Neural progenitor cell (in vitro differentiated cells): ENCODE measurements around the gene CLEC3B. TPM values are rescaled to one million over a fixed set of nuclear protein-coding genes. Genes with fewer than 3 reads are reported as not detected.

Experiments
- DNase-seq: peaks from one replicate; pipeline ENCODE4 v3.0.0-alpha.2; 2016; ENCODE audit warnings: low spot score
- H2AFZ ChIP-seq: fragments of 200-600 bp; sonication (generic); replicated peaks from 2 replicates; pipeline ENCODE4 v1.6.1; 2016; ENCODE audit warnings: antibody characterized with exemption
- H3F3A ChIP-seq: fragments of 200-600 bp; sonication (generic); 2 replicates; pipeline ENCODE4 v1.6.1; 2016; ENCODE audit warnings: antibody characterized with exemption, low read depth
- H3K27ac ChIP-seq: fragments of 200-600 bp; sonication (generic); 2 replicates; pipeline ENCODE4 v1.5.1; 2016; ENCODE audit warnings: mild to moderate bottlenecking
- H3K27me3 ChIP-seq: fragments of 200-600 bp; sonication (generic); 2 replicates; pipeline ENCODE4 v1.6.1; 2016; ENCODE audit warnings: mild to moderate bottlenecking, moderate library complexity
- H3K36me3 ChIP-seq: fragments of 200-600 bp; sonication (generic); 2 replicates; pipeline ENCODE4 v1.5.1; 2016
- H3K4me1 ChIP-seq: fragments of 200-600 bp; sonication (generic); 2 replicates; pipeline ENCODE4 v1.6.1; 2016; ENCODE audit warnings: mixed run types
- H3K4me2 ChIP-seq: fragments of 200-600 bp; sonication (generic); 2 replicates; pipeline ENCODE4 v1.6.1; 2016
- H3K4me3 ChIP-seq: fragments of 200-600 bp; sonication (generic); 2 replicates; pipeline ENCODE4 v1.5.1; 2016
- H3K79me2 ChIP-seq: fragments of 200-600 bp; sonication (generic); 2 replicates; pipeline ENCODE4 v1.6.1; 2016; ENCODE audit warnings: low read depth
- H3K9ac ChIP-seq: fragments of 200-600 bp; sonication (generic); 2 replicates; pipeline ENCODE4 v1.6.1; 2016
- H3K9me3 ChIP-seq: fragments of 200-600 bp; sonication (generic); 2 replicates; pipeline ENCODE4 v1.5.1; 2016; ENCODE audit warnings: low read depth
- H4K20me1 ChIP-seq: fragments of 200-600 bp; sonication (generic); 2 replicates; pipeline ENCODE4 v1.6.1; 2016; ENCODE audit warnings: low read depth
- H3K27ac Mint-ChIP-seq: 3 replicates; pipeline ENCODE4 v1.8.0; 2021; ENCODE audit warnings: mixed read lengths
- H3K27me3 Mint-ChIP-seq: 2 replicates; pipeline ENCODE4 v1.8.0; 2022; ENCODE audit warnings: low read depth, mild to moderate bottlenecking, inconsistent platforms, moderate library complexity, mixed read lengths; ENCODE audit not compliant: insufficient read depth
- H3K36me3 Mint-ChIP-seq: 3 replicates; pipeline ENCODE4 v1.8.0; 2021; ENCODE audit warnings: mixed read lengths
- H3K4me1 Mint-ChIP-seq: 3 replicates; pipeline ENCODE4 v1.8.0; 2021; ENCODE audit warnings: mixed read lengths
- H3K4me3 Mint-ChIP-seq: 3 replicates; pipeline ENCODE4 v1.8.0; 2021; ENCODE audit warnings: mild to moderate bottlenecking, moderate library complexity, mixed read lengths
- H3K9me3 Mint-ChIP-seq: 3 replicates; pipeline ENCODE4 v1.8.0; 2020; ENCODE audit warnings: mixed read lengths
- CTCF ChIP-seq: fragments of 200-600 bp; sonication (generic); IDR thresholded peaks from 2 replicates; pipeline ENCODE4 v1.5.1; 2017; ENCODE audit warnings: antibody characterized with exemption, mild to moderate bottlenecking
- EZH2 ChIP-seq: fragments of 200-600 bp; sonication (generic); IDR thresholded peaks from 2 replicates; pipeline ENCODE4 v1.6.1; 2017; ENCODE audit warnings: antibody characterized with exemption, mild to moderate bottlenecking, moderate library complexity
- EZH2phosphoT487 ChIP-seq: fragments of 200-600 bp; sonication (generic); IDR thresholded peaks from 2 replicates; pipeline ENCODE4 v1.6.1; 2017; ENCODE audit warnings: antibody characterized with exemption
- total RNA-seq: library from RNA; depleted of rRNA; stranded (reverse); fragments of >200 nt; gene quantifications from 2 replicates; pipeline ENCODE4 v1.2.3, GENCODE V29; 2015; ENCODE audit warnings: low replicate concordance

Gene CLEC3B
- total RNA-seq, 1 donor from 2014 or later: not detected

GRCh38 chr3:45078910-45079522 lies 52.9 kb downstream of the CLEC3B start:
- DNase-seq: no peak
- no peaks in the 10 kb centered on the region for H3K79me2 ChIP-seq
- no peaks in the 10 kb centered on the region for H3K27me3 Mint-ChIP-seq
- no peaks in the 10 kb centered on the region for H4K20me1 ChIP-seq
- no peak overlapping the region for H3K4me3 ChIP-seq
- H3K4me2 ChIP-seq: no peak overlapping the region
- H3K27me3 ChIP-seq: no peaks in the 10 kb centered on the region
- no peaks in the 10 kb centered on the region for H3K36me3 ChIP-seq
- H3F3A ChIP-seq: no peaks in the 10 kb centered on the region
- H3K9ac ChIP-seq: no peak overlapping the region
- no peaks in the 10 kb centered on the region for H3K9me3 ChIP-seq
- peaks cover 2% of the 10 kb centered on the region for H3K4me1 Mint-ChIP-seq
- no peak overlapping the region for H3K27ac ChIP-seq
- no peaks in the 10 kb centered on the region for H3K36me3 Mint-ChIP-seq
- no peak for TF ChIP-seq EZH2
- no peak for TF ChIP-seq EZH2phosphoT487
- TF ChIP-seq CTCF: no peak
- H3K4me1 ChIP-seq: no peaks in the 10 kb centered on the region
- no peak overlapping the region for H2AFZ ChIP-seq
- no peak overlapping the region for H3K4me3 Mint-ChIP-seq
- H3K9me3 Mint-ChIP-seq: no peaks in the 10 kb centered on the region
- no peak overlapping the region for H3K27ac Mint-ChIP-seq

GRCh38 chr3:45079715-45080114 lies 53.6 kb downstream of the CLEC3B start:
- no peaks in the 10 kb centered on the region for H3K36me3 ChIP-seq
- no peak overlapping the region for H3K27ac ChIP-seq
- H3K4me1 Mint-ChIP-seq: peaks cover 2% of the 10 kb centered on the region
- TF ChIP-seq EZH2phosphoT487 (no peak), EZH2 (no peak), CTCF (no peak)
- no peaks in the 10 kb centered on the region for H3K36me3 Mint-ChIP-seq
- H3K79me2 ChIP-seq: no peaks in the 10 kb centered on the region
- no peaks in the 10 kb centered on the region for H3K9me3 Mint-ChIP-seq
- H3K9ac ChIP-seq: no peak overlapping the region
- no peaks in the 10 kb centered on the region for H4K20me1 ChIP-seq
- H3K9me3 ChIP-seq: no peaks in the 10 kb centered on the region
- no peak overlapping the region for H3K4me3 ChIP-seq
- no peaks in the 10 kb centered on the region for H3F3A ChIP-seq
- H3K4me3 Mint-ChIP-seq: no peak overlapping the region
- no peaks in the 10 kb centered on the region for H3K27me3 Mint-ChIP-seq
- no peaks in the 10 kb centered on the region for H3K27me3 ChIP-seq
- DNase-seq: no peak
- peaks cover 2% of the 10 kb centered on the region for H3K4me1 ChIP-seq
- no peak overlapping the region for H3K4me2 ChIP-seq
- H3K27ac Mint-ChIP-seq: no peak overlapping the region
- H2AFZ ChIP-seq: no peak overlapping the region

- Histone ChIP-seq H4K20me1 (no peaks in the 10 kb centered on the region), H2AFZ (no peak overlapping the region), H3K4me3 (no peak overlapping the region), H3K36me3 (no peaks in the 10 kb centered on the region), H3K9me3 (no peaks in the 10 kb centered on the region), H3K27ac (no peak overlapping the region), H3F3A (no peaks in the 10 kb centered on the region), H3K27me3 (no peaks in the 10 kb centered on the region), H3K4me2 (no peak overlapping the region), H3K79me2 (no peaks in the 10 kb centered on the region), H3K9ac (no peak overlapping the region), H3K4me1 (peaks cover 2% of the 10 kb centered on the region)
- Mint-ChIP-seq H3K9me3 (no peaks in the 10 kb centered on the region), H3K27ac (no peak overlapping the region), H3K36me3 (no peaks in the 10 kb centered on the region), H3K4me3 (peak overlapping the region; percentile 22), H3K4me1 (peaks cover 2% of the 10 kb centered on the region), H3K27me3 (peaks cover 2% of the 10 kb centered on the region)
- DNase-seq: no peak
- TF ChIP-seq EZH2 (no peak), CTCF (no peak), EZH2phosphoT487 (no peak)
Observed at GRCh38 chr3:45080824-45081223, 54.7 kb downstream of the CLEC3B start.
